Esophagus muscularis mucosa (tissue), 4 donors: ENCODE results near the gene NECTIN4.

ENCODE experiments used
- CTCF ChIP-seq, 3 experiments: fragments of 200-600 bp in 2 of 3; fragments of 450-650 bp in 1 of 3; sonication (generic) in 2 of 3; IDR thresholded peaks; one replicate each; pipeline ENCODE4 v1.5.1; 2017 to 2019; ENCODE audit warnings: antibody characterized with exemption in 3 of 3, mild to moderate bottlenecking in 2 of 3, moderate library complexity in 1 of 3
- EP300 ChIP-seq: sonication (generic); formaldehyde crosslinking; IDR thresholded peaks from one replicate; pipeline ENCODE4 v1.6.1; 2017; ENCODE audit warnings: antibody characterized with exemption
- POLR2A ChIP-seq: fragments of 450-650 bp; IDR thresholded peaks from one replicate; pipeline ENCODE4 v1.6.1; 2017; ENCODE audit warnings: antibody characterized with exemption, moderate library complexity, mild to moderate bottlenecking, low read depth
- POLR2AphosphoS5 ChIP-seq, 2 donors: sonication (generic); formaldehyde crosslinking; IDR thresholded peaks; one replicate each; pipeline ENCODE4 v1.6.1; 2017; ENCODE audit warnings: antibody characterized with exemption in 2 of 2

DNA sequence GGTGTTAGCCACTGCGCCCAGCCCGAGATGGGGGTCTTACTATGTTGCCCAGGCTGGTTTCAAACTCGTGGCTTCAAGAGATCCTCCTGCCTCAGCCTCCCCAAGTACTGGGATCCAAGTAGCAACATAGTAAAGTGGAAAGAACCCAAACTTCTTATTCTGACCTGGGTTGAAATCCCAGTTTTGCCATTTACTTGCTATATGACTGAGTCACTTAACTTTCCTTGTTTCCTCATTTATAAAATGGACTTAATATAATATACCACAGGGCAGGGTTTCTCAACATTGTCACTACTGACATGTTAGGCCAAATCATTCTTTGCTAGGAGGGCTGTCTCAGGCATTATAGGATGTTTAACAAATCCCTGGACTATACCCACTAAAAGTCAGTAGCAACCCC is 21.8 kb upstream of the NECTIN4 start:
- TF ChIP-seq CTCF (IDR thresholded peaks at IDR 0.05) (no peak), EP300 (no peak), POLR2AphosphoS5 (IDR thresholded peaks at IDR 0.05) (no peak), POLR2A (no peak)
